Sigmoid colon (tissue), 4 donors: Measurements from ENCODE around the gene F11.
"Not testable (repeated sequence)": the region's sequence is repeated elsewhere in the genome, so short reads cannot be mapped to it uniquely, and the experiment has no call there.

Experiments used
- CTCF ChIP-seq, 4 experiments: fragments of 450-650 bp in 3 of 4; fragments of 200-600 bp in 1 of 4; IDR thresholded peaks; one replicate each; pipeline ENCODE4 v1.5.1; 2016 to 2019; ENCODE audit warnings: antibody characterized with exemption in 4 of 4, mild to moderate bottlenecking in 3 of 4, moderate library complexity in 2 of 4
- POLR2A ChIP-seq, 2 donors: fragments of 450-650 bp; IDR thresholded peaks; one replicate each; pipeline ENCODE4 v1.6.1; 2016; ENCODE audit warnings: antibody characterized with exemption in 2 of 2, mild to moderate bottlenecking in 2 of 2, moderate library complexity in 2 of 2
- POLR2AphosphoS5 ChIP-seq, 4 donors: sonication (generic); formaldehyde crosslinking; IDR thresholded peaks; one replicate each; pipeline ENCODE4 v1.6.1; 2017; ENCODE audit warnings: antibody characterized with exemption in 4 of 4

DNA sequence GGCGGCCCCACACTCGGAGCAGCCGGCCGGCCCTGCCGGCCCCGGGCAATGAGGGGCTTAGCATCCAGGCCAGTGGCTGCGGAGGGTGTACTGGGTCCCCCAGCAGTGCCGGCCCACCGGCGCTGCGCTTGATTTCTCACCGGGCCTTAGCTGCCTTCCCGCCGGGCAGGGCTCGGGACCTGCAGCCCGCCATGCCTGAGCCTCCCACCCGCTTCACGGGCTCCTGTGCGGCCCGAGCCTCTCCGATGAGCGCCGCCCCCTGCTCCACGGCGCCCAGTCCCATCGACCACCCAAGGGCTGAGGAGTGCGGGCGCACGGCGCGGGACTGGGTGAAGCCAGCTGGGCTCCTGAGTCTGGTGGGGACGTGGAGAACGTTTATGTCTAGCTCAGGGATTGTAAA is 58.7 kb downstream of the F11 start:
- not testable (repeated sequence) for TF ChIP-seq POLR2AphosphoS5, CTCF, POLR2A (IDR thresholded peaks at IDR 0.05)
